Hippocampal formation (tissue), 2 donors: ENCODE measurements around the gene SCGB2A2.

Source experiments
- DNase-seq, 2 donors: peaks; one replicate each; lab custom pipeline; 2025; lab: John Stamatoyannopoulos, UW

Gene SCGB2A2

DNA sequence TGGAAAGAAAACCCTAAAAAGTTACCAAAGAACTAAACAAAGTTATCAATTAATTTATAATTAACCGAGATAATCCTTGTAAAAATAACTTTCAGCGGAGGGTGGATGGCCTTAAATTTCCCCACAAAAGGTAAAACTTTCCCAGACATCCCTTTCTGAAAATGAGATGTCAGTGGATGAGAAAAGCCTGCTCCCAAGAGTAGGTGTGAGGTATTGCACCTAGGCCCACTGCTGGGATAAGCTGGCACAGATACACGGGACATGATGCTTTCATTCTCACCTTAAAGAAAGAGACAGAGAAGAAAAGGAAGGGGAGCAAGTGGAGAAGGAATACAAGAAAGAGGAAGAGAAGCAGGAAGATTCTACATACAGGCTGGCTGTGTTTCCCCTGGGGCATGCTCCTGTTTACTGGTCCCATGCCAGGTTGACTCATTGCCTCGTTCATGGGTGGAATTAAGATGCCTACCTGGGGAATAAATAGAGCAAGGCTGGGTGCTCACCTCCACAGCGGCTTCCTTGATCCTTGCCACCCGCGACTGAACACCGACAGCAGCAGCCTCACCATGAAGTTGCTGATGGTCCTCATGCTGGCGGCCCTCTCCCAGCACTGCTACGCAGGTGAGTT is at the start of gene SCGB2A2:
Gene SCGB2A2, plus strand, starts transcription at position 505 of the 625 bp plus-strand sequence. Its CDS starts 59 bp downstream, at position 564.
- DNase-seq = no peak

GRCh38 chr11:62221498-62221897 is 48.5 kb upstream of the SCGB2A2 start:
- no peak for DNase-seq

GRCh38 chr11:62223095-62223494 is 46.9 kb upstream of the SCGB2A2 start:
- DNase-seq = no peak

- DNase-seq = no peak
Measured at GRCh38 chr11:62233730-62234129, 36.2 kb upstream of the SCGB2A2 start.

- DNase-seq = no peak
Measured at GRCh38 chr11:62236187-62236586, 33.8 kb upstream of the SCGB2A2 start.

- no peak for DNase-seq
Measured at GRCh38 chr11:62237499-62237898, 32.5 kb upstream of the SCGB2A2 start.

DNA sequence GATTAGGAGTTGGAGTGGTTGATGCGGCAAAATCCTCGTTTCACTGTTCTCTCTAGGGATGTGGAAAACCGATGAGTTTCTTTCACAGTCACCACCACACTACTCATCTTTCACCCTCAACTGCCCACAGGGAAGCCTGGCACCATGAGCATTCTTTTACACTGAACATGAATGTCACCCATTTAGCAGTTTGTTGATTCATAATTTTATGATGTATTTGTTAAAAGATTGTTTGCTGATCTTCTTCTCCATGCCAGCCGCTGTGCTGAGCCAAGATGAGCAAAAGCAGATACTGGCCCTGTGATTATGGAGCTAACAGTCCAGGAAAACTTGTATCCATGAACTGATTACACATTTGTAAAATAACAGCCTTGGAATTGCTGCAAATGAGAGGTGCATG is 31.8 kb upstream of the SCGB2A2 start:
- no peak for DNase-seq

GRCh38 chr11:62241095-62241494 is 28.9 kb upstream of the SCGB2A2 start:
- no peak for DNase-seq

DNA sequence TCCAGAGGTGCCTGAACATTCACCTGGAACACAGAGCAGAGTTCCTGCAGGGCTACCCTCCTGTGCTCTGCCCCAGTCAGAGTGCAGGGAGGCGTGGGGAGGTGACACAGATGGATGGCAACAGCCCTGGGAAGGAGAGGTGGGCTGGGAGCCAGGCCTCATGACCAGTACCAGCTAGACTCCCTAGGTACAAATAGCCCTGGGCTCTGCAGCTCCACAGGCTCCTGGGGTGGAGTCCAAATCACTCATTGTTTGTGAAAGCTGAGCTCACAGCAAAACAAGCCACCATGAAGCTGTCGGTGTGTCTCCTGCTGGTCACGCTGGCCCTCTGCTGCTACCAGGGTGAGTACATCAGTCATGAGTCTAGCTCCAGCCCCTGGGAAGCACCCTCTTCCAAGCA is 27.9 kb upstream of the SCGB2A2 start, which contains the start of gene SCGB1D2:
Gene SCGB1D2, plus strand, starts transcription at position 219 of the 400 bp plus-strand sequence. Its CDS starts 69 bp downstream, at position 288.
- peak in 1 of 2 donors; percentile 2 for DNase-seq

DNA sequence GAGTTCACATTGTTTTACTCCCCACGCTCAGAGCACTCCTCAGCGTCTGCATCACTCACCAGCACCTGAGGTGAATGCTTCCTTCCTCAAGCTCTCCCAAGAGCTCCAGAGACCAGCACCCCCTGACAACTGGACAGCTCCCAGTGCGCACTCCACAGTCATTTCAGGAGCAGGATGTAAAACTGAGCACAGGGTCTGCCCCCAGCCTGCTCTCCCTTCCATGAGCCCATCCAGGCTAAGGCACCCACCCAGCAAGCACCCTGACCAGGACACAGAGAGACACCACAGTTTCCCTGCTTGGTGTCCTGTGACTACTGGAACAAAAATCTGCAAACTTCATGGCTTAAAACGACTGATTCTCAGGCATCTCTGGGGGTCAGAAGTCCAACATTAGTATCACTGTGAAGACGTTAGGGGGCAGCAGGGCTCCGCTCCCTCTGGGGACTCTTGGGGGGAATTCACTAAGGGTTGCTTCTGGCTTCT is 24.6 kb upstream of the SCGB2A2 start:
- no peak for DNase-seq

DNA sequence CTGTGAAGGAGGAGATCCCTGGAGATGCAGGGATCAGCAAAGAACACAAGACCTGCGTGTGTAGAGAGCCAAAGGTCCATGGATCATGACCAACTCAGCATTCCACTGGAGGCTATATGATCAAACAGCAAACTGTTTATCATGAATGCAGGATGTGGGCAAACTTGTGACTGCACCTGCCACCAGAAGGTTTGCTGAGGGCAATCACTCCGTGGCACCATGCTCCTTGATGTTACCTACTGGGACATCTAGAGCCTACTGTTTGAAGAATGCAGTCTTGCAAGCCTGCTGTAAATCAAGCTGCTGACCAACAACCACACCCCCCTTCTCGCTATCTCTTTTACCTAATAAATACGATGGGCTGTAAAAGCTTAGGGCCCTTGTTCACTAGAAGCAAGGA is 18.3 kb upstream of the SCGB2A2 start:
- DNase-seq = no peak

DNA sequence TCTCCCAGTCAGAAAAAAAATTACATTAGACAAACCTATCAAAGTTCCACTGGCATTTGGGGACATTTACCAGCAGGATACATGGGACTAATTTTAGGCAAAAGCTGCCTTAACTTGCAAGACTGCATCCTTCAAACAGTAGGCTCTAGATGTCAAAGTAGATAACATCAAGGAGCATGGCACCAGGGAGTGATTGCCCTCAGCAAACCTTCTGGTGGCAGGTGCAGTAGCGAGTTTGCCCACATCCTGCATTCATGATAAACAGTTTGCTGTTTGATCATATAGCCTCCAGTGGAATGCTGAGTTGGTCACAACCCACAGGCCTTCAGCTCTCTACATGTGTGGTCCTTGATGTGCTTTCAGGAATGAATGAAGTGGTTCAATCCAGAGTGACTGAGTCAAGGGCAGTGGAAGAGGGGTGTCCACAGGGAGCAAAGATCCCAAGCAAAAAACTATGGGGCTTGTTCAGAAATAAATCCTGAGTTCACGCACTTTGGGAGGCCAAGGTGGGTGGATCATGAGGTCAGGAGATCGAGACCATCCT is 15.9 kb upstream of the SCGB2A2 start:
- no peak for DNase-seq

DNA sequence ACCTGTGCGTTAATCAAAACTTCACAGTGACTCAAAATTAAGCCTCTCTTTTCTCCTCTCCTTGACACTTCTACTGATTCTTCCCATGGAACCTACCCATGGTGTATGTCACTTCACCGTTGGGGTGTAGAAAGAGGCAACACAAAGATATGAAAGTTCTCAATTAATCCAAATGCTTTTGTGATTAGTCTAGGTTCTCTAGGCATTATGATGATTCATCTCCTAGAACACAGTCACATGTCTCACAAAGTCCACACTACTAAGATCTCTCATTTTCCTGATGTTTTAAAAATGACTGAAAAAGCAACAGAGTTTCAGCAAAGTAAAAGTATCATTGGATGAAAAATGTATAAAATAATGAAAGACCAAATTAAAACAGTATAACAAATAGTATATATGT is 13.7 kb upstream of the SCGB2A2 start:
- DNase-seq = no peak

- DNase-seq = no peak
Measured at GRCh38 chr11:62260261-62260953, 9.6 kb upstream of the SCGB2A2 start.

- no peak for DNase-seq
Measured at GRCh38 chr11:62264004-62264403, 6.0 kb upstream of the SCGB2A2 start.

GRCh38 chr11:62266558-62266957 is 3.4 kb upstream of the SCGB2A2 start:
- no peak for DNase-seq

DNA sequence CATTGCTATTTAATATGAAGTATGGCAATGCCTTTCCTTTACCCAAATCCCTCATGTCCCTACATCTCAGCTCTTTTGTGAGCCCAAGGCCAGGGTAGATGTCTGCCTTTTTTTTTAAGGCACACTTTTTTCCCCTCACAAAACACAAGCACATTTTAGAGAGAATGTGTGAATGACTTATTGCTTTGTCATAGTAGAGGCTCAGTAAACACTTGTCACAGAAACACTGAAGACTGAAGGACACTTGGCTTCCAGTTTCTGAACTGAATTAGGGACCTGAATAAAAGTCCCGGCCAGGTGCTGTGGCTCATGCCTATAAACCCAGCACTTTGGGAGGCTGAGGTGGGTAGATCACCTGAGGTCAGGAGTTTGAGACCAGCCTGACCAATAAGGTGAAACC is 2.9 kb upstream of the SCGB2A2 start:
- DNase-seq = no peak

DNA sequence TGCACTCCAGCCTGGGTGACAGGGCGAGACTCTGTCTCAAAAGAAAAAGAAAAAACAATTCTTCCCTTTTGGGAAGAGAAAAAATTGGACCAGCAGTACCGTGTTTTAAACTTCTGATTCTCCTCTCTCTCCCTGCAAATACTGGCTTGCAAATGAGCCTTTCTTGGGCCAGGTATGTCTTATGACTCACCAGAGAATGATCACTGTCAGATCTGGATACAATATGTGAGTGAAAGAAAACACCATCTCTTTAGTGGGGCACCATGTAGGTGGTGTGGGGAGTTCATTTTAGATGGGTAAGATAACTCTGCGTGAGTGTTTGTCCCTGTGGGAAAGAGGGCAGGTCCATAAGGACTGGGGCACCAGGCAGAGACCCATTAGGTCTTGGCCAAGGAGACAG is 2.4 kb upstream of the SCGB2A2 start:
- no peak for DNase-seq

GRCh38 chr11:62273284-62273683 is 3.3 kb downstream of the SCGB2A2 start:
- DNase-seq = no peak

DNA sequence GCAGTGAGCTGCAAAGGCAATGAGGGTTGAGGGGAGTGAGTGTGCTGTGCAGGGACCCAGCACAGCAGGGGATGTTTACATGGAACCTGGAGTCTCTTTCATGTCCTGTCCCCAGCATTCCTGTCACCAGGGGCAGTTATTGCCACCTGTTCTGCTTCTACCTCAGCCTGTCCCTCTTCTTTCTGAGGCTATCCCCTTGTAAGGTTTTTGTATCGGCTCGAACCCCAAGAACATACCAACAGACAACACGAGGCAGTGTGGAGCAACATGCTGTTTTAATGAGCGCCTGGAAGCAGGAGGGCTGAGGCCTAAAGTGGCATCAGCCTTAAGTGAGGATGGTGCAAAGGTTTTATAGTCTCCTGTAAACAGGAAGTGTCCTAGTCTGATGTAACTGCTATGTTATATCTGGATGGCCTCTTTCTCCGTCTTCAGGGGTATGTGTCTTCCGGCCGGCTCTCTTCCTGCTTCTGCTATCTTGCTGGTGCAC is 3.9 kb downstream of the SCGB2A2 start:
- no peak for DNase-seq

GRCh38 chr11:62280452-62280851 is 10.5 kb downstream of the SCGB2A2 start:
- DNase-seq = no peak

DNA sequence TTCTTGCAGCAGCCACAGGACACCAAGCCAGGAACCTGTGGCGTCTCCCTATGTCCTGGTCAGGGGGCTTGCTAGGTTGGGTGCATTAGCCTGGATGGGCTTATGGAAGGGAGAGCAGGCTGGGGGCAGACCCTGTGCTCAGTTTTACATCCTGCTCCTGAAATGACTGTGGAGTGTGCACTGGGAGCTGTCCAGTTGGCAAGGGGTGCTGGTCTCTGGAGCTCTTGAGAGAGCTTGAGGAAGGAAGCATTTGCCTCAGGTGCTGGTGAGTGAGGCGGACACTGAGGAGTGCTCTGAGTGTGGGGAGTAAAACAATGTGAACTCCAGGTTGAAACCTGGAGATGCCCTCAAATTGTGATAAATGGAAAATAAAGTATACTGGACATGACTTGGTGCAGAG is 25.5 kb downstream of the SCGB2A2 start:
- no peak for DNase-seq

- no peak for DNase-seq
Measured at GRCh38 chr11:62298975-62299374, 29.0 kb downstream of the SCGB2A2 start, which contains the start of gene SCGB1D4. SCGB1D4 (minus strand) TSS chr11:62299075; CDS start chr11:62299010, 65 bp downstream.
